Left lung (tissue), 10 donors: ENCODE data around the gene KIAA1217. TPM values are rescaled to one million over a fixed set of nuclear protein-coding genes. Genes with fewer than 3 reads are reported as not detected.

ENCODE experiments used
- ATAC-seq: fragments of 200-7000 bp; cut with Tn5 transposase; one replicate; pipeline ENCODE4 v1.9.1; 2020; ENCODE audit warnings: moderate library complexity
- DNase-seq, 4 donors: peaks; one replicate each; pipeline ENCODE4 v3.0.0-alpha.2; 2013 to 2020
- H3K27ac ChIP-seq, 2 donors: fragments of 200-600 bp; sonication (generic) in 1 of 2; one replicate each; pipeline versions ENCODE4 v1.5.0 to v1.8.0; 2020 to 2021
- H3K27me3 ChIP-seq, 2 donors: fragments of 200-600 bp; sonication (generic) in 1 of 2; one replicate each; pipeline versions ENCODE4 v1.5.0 to v1.8.0; 2020 to 2021
- H3K36me3 ChIP-seq, 2 donors: fragments of 200-600 bp; sonication (generic) in 1 of 2; one replicate each; pipeline versions ENCODE4 v1.5.0 to v1.8.0; 2020 to 2021
- H3K4me1 ChIP-seq, 2 donors: fragments of 200-600 bp; one replicate each; pipeline ENCODE4 v1.8.0; 2021
- H3K4me3 ChIP-seq, 2 donors: fragments of 200-600 bp; sonication (generic) in 1 of 2; one replicate each; pipeline versions ENCODE4 v1.5.0 to v1.8.0; 2020 to 2021; ENCODE audit warnings: mild to moderate bottlenecking in 1 of 2
- H3K9me3 ChIP-seq, 2 donors: fragments of 200-600 bp; sonication (generic) in 1 of 2; one replicate each; pipeline versions ENCODE4 v1.5.0 to v1.8.0; 2020 to 2021
- intact Hi-C, 2 donors: fragments of 100-400 bp; cut with DNase I; formaldehyde crosslinking; loops; one replicate each; pipeline versions ENCODE4 v1.11.2 to v1.14.2; 2022
- polyA plus RNA-seq, 6 donors: library from polyadenylated mRNA; unstranded; fragments of 120-200 nt; gene quantifications; one replicate each; pipeline ENCODE4 v1.2.1, GENCODE V29; 2013; ENCODE audit not compliant: insufficient read length in 6 of 6
- total RNA-seq, 2 donors: library from RNA; stranded (reverse); fragmentation: NEBNext Ultra II Directional; extraction: Animal tissue kit (Norgen Biotek cat#: 25700); gene quantifications; one replicate each; pipeline ENCODE4 v1.2.1, GENCODE V29; 2021
- TF ChIP-seq, protein P1 (sequence below), 2 donors: fragments of 200-600 bp; sonication (generic) in 1 of 2; IDR thresholded peaks; one replicate each; pipeline versions ENCODE4 v1.5.0 to v1.8.0; 2021; ENCODE audit warnings: antibody characterized with exemption in 2 of 2
- donor health status: DM: no; HTN: yes; CAD: no.
- donor health status: DM: no; HTN: no; CAD: no.

Gene KIAA1217
- total and polyA plus RNA-seq, 8 donors = 28.3 to 69.1 (median 60.4) TPM

DNA sequence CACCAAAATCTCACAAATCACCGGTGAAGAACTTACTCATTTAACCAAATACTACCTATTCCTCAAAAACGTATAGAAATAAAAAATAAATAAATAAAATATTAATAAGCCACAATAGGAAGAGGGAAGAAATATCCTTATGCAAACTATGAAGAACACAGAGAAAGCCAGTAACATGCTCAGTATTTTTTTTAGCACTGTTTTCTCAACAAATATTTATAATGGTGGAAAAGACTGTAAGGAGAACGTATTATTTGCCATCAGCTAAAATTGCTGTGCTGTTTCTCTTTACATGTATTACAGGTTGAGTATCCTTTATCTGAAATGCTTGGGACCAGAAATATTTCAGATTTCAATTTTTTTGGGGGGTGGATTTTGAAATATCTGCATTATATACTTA, 21.0 kb downstream of the KIAA1217 start:
- no peak for ATAC-seq
- no peak for DNase-seq
- intact Hi-C loops = no loop called here

DNA sequence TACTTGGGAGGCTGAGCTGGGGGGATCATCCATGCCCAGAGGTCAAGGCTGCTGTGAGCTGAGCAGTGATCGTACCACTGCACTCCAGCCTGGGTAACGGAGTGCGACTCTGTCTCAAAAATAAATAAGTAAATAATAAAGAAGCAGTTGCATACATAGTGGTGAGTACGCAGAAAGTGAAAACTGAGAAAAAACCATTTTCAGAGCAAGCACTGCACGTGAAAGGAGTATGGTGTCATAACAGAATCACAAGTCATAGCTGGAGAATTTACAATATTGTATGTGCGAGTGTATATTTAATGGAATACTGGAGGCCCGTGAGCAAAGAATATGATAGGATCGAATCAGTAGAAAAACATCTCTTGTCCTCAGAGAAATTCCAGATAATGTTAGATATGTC, 22.3 kb downstream of the KIAA1217 start:
- TF ChIP-seq, protein P1, sequence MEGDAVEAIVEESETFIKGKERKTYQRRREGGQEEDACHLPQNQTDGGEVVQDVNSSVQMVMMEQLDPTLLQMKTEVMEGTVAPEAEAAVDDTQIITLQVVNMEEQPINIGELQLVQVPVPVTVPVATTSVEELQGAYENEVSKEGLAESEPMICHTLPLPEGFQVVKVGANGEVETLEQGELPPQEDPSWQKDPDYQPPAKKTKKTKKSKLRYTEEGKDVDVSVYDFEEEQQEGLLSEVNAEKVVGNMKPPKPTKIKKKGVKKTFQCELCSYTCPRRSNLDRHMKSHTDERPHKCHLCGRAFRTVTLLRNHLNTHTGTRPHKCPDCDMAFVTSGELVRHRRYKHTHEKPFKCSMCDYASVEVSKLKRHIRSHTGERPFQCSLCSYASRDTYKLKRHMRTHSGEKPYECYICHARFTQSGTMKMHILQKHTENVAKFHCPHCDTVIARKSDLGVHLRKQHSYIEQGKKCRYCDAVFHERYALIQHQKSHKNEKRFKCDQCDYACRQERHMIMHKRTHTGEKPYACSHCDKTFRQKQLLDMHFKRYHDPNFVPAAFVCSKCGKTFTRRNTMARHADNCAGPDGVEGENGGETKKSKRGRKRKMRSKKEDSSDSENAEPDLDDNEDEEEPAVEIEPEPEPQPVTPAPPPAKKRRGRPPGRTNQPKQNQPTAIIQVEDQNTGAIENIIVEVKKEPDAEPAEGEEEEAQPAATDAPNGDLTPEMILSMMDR (IDR thresholded peaks at IDR 0.05) = no peak
- DNase-seq (no peak), ATAC-seq (no peak)
- Histone ChIP-seq H3K36me3 (no peaks in the 10 kb centered on the region), H3K4me3 (no peak overlapping the region), H3K27ac (no peak overlapping the region), H3K9me3 (no peaks in the 10 kb centered on the region), H3K4me1 (no peaks in the 10 kb centered on the region), H3K27me3 (no peaks in the 10 kb centered on the region)
- intact Hi-C loops = no loop called here

More for the DNA sequence above, 21.0 kb downstream of the KIAA1217 start:
- Histone ChIP-seq H3K9me3 (no peaks in the 10 kb centered on the region), H3K4me1 (no peaks in the 10 kb centered on the region), H3K36me3 (no peaks in the 10 kb centered on the region), H3K27me3 (no peaks in the 10 kb centered on the region), H3K27ac (no peak overlapping the region), H3K4me3 (no peak overlapping the region)
- TF ChIP-seq, protein P1 (IDR thresholded peaks at IDR 0.05) = no peak

DNA sequence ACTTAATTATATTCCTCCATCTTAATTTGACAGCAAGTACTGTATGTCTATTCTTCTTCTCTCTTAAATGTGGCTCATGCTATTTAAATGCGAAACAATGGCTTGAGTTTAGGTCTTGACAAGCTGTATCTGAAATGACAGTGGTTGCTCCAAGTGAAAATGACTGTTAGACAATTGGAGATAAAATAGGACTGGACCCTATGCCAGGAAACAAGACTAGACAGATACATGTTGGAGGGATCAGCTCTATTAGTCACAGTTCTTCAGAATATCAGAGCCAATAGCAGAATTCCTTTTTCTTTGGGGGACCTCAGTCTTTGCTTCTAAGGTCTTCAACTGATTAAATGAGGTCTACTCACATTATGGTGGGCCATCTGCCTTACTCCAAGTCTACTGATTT, 25.8 kb downstream of the KIAA1217 start:
- no peaks in the 10 kb centered on the region for H3K9me3 ChIP-seq
- DNase-seq = no peak
- H3K27ac ChIP-seq = no peak overlapping the region
- H3K4me3 ChIP-seq = no peak overlapping the region
- TF ChIP-seq, protein P1 (IDR thresholded peaks at IDR 0.05) = no peak
- H3K27me3 ChIP-seq = no peaks in the 10 kb centered on the region
- H3K4me1 ChIP-seq = no peaks in the 10 kb centered on the region
- no peak for ATAC-seq
- intact Hi-C loops = no loop called here
- H3K36me3 ChIP-seq = no peaks in the 10 kb centered on the region

DNA sequence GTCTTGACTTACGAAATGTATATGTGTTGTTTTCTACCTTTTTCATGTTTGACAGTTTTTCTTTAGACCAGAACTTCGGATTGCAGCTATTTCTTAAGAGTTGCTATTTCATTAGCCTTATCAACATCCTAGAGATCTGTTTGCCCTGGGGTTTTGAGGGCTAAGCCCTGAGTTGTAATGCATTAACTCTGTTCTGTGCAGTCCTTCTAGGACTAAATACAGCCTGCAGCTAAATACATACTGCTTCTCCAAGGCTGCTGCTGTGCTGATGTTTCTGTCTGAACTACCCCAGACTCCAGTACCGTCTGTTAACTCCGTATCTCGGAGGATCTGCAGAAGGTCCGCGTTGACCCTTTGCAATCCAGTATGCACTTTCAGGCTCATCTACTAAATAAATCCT, 26.5 kb downstream of the KIAA1217 start:
- no peaks in the 10 kb centered on the region for H3K27me3 ChIP-seq
- H3K4me1 ChIP-seq = peaks cover 0 to 4% of the 10 kb centered on the region in 2 donors
- intact Hi-C loops = no loop called here
- H3K4me3 ChIP-seq = no peak overlapping the region
- ATAC-seq = no peak
- H3K9me3 ChIP-seq = no peaks in the 10 kb centered on the region
- TF ChIP-seq, protein P1 (IDR thresholded peaks at IDR 0.05) = no peak
- no peak for DNase-seq
- H3K27ac ChIP-seq = no peak overlapping the region
- H3K36me3 ChIP-seq = no peaks in the 10 kb centered on the region

DNA sequence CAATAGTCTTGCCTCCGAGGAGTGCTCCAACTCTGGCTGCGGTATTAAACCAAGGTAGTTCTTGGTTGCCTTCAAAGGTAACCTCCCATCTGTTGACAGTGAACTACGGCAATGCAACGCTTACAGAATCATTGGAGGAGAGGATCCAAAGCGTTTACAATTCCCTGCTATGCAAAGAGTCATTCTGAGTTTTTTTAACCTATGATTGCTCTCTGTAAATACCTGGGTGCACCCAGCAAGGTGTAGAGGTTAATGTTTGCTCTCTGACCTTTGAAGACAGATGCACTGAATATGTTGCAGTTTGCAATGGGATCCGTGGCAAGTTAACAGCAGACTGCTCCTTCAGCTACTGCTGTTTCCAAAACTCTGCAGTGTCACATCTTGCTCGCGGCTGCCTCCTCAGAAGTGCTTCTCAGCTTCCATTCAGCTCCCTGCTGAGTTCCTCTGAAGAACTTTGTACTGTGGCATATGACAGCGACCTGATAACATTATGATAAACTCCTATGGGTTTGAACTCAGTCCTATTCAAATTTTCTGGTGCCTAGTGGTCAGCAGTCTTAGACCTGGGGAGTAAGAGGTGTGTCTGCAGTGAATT, 29.0 kb downstream of the KIAA1217 start:
- DNase-seq (no peak), ATAC-seq (peak; percentile 33)
- Histone ChIP-seq H3K4me3 (no peak overlapping the region), H3K4me1 (peaks cover 0 to 15% of the 10 kb centered on the region in 2 donors), H3K27ac (peak overlapping the region; percentile 34 to 73), H3K36me3 (no peaks in the 10 kb centered on the region), H3K27me3 (no peaks in the 10 kb centered on the region), H3K9me3 (no peaks in the 10 kb centered on the region)
- intact Hi-C loops = no loop called here
- TF ChIP-seq, protein P1 (IDR thresholded peaks at IDR 0.05) = no peak
